GM12874 (cell line): Measurements from ENCODE around the gene ETS1.

ENCODE experiments used
- CTCF ChIP-seq: IDR thresholded peaks from 2 replicates; pipeline ENCODE4 v1.5.1; 2011; ENCODE audit warnings: low read depth, mild to moderate bottlenecking, control low read depth, low read length, moderate library complexity; ENCODE audit not compliant: insufficient read depth

Gene ETS1

GRCh38 chr11:128478305-128478704, 109.1 kb downstream of the ETS1 start:
- TF ChIP-seq CTCF = no peak

- no peak for TF ChIP-seq CTCF
Measured at GRCh38 chr11:128477811-128478210, 109.5 kb downstream of the ETS1 start.

GRCh38 chr11:128477278-128477677, 110.1 kb downstream of the ETS1 start:
- no peak for TF ChIP-seq CTCF

- no peak for TF ChIP-seq CTCF
Measured at GRCh38 chr11:128476729-128477128, 110.6 kb downstream of the ETS1 start.

- TF ChIP-seq CTCF = no peak
Measured at GRCh38 chr11:128476049-128476448, 111.3 kb downstream of the ETS1 start.

GRCh38 chr11:128474036-128474874, 113.1 kb downstream of the ETS1 start:
- TF ChIP-seq CTCF = no peak

GRCh38 chr11:128473636-128474035, 113.7 kb downstream of the ETS1 start:
- no peak for TF ChIP-seq CTCF
